ENCODE measurements around the gene CPED1.
"Not testable (repeated sequence)": the region's sequence is repeated elsewhere in the genome, so short reads cannot be mapped to it uniquely, and the experiment has no call there.

Gene CPED1

GRCh38 chr7:121303422-121304101 lies 315.1 kb downstream of the CPED1 start:
- H3K27me3 Mint-ChIP-seq: no peaks in the 10 kb centered on the region
- H3K36me3 Mint-ChIP-seq: no peaks in the 10 kb centered on the region
- H3K9me3 Mint-ChIP-seq: no peaks in the 10 kb centered on the region
- DNase-seq: no peak
- no peak overlapping the region for H3K4me3 Mint-ChIP-seq
- CTCF ChIA-PET: no interaction called here
- H3K4me1 Mint-ChIP-seq: no peaks in the 10 kb centered on the region
- no peak overlapping the region for H3K27ac Mint-ChIP-seq

- H3K4me1 Mint-ChIP-seq: no peaks in the 10 kb centered on the region
- no peaks in the 10 kb centered on the region for H3K36me3 Mint-ChIP-seq
- no peak overlapping the region for H3K27ac Mint-ChIP-seq
- H3K4me3 Mint-ChIP-seq: no peak overlapping the region
- H3K9me3 Mint-ChIP-seq: no peaks in the 10 kb centered on the region
- CTCF ChIA-PET: no interaction called here
- peaks cover under 1% of the 10 kb centered on the region for H3K27me3 Mint-ChIP-seq
- DNase-seq: no peak
These were observed 315.7 kb downstream of the CPED1 start for GRCh38 chr7:121304102-121304658.

GRCh38 chr7:121305109-121305508 lies 316.6 kb downstream of the CPED1 start:
- no peak overlapping the region for H3K4me3 Mint-ChIP-seq
- no peak overlapping the region for H3K27ac Mint-ChIP-seq
- H3K4me1 Mint-ChIP-seq: no peaks in the 10 kb centered on the region
- no peak for DNase-seq
- H3K36me3 Mint-ChIP-seq: no peaks in the 10 kb centered on the region
- H3K9me3 Mint-ChIP-seq: no peaks in the 10 kb centered on the region
- H3K27me3 Mint-ChIP-seq: peaks cover 4% of the 10 kb centered on the region
- CTCF ChIA-PET: no interaction called here

- no peaks in the 10 kb centered on the region for H3K9me3 Mint-ChIP-seq
- H3K36me3 Mint-ChIP-seq: no peaks in the 10 kb centered on the region
- CTCF ChIA-PET: no interaction called here
- no peak overlapping the region for H3K27ac Mint-ChIP-seq
- H3K4me3 Mint-ChIP-seq: no peak overlapping the region
- no peaks in the 10 kb centered on the region for H3K4me1 Mint-ChIP-seq
- peaks cover 4% of the 10 kb centered on the region for H3K27me3 Mint-ChIP-seq
- DNase-seq: no peak
These were observed 318.1 kb downstream of the CPED1 start for GRCh38 chr7:121306565-121306964.

- no peak overlapping the region for H3K4me3 Mint-ChIP-seq
- H3K36me3 Mint-ChIP-seq: no peaks in the 10 kb centered on the region
- peaks cover 4% of the 10 kb centered on the region for H3K27me3 Mint-ChIP-seq
- no peak overlapping the region for H3K27ac Mint-ChIP-seq
- CTCF ChIA-PET: no interaction called here
- DNase-seq: no peak
- H3K9me3 Mint-ChIP-seq: no peaks in the 10 kb centered on the region
- no peaks in the 10 kb centered on the region for H3K4me1 Mint-ChIP-seq
These were observed 318.6 kb downstream of the CPED1 start for GRCh38 chr7:121307021-121307574.

- no peak overlapping the region for H3K4me3 Mint-ChIP-seq
- CTCF ChIA-PET: interaction anchor here (0.5 kb wide), 1 partner anchor 146 kb away, joined by 3 read pairs; no protein-coding TSS in a partner anchor
- H3K27ac Mint-ChIP-seq: no peak overlapping the region
- H3K36me3 Mint-ChIP-seq: no peaks in the 10 kb centered on the region
- no peaks in the 10 kb centered on the region for H3K9me3 Mint-ChIP-seq
- no peak for DNase-seq
- no peaks in the 10 kb centered on the region for H3K4me1 Mint-ChIP-seq
- peaks cover 4% of the 10 kb centered on the region for H3K27me3 Mint-ChIP-seq
These were observed 324.8 kb downstream of the CPED1 start for GRCh38 chr7:121313220-121313792.

GRCh38 chr7:121313793-121314676 lies 325.5 kb downstream of the CPED1 start:
- no peaks in the 10 kb centered on the region for H3K4me1 Mint-ChIP-seq
- peaks cover 4% of the 10 kb centered on the region for H3K27me3 Mint-ChIP-seq
- CTCF ChIA-PET: no interaction called here
- no peak for DNase-seq
- H3K36me3 Mint-ChIP-seq: no peaks in the 10 kb centered on the region
- H3K9me3 Mint-ChIP-seq: no peaks in the 10 kb centered on the region
- no peak overlapping the region for H3K27ac Mint-ChIP-seq
- no peak overlapping the region for H3K4me3 Mint-ChIP-seq

- H3K27me3 Mint-ChIP-seq, H3K4me1 Mint-ChIP-seq, H3K27ac Mint-ChIP-seq, H3K36me3 Mint-ChIP-seq, H3K4me3 Mint-ChIP-seq, DNase-seq, H3K9me3 Mint-ChIP-seq, CTCF ChIA-PET: not testable (repeated sequence)
These were observed 326.7 kb downstream of the CPED1 start for GRCh38 chr7:121315170-121315569.

- Mint-ChIP-seq H3K9me3 (no peaks in the 10 kb centered on the region), H3K36me3 (no peaks in the 10 kb centered on the region), H3K4me1 (no peaks in the 10 kb centered on the region), H3K27me3 (peaks cover 15% of the 10 kb centered on the region), H3K27ac (no peak overlapping the region), H3K4me3 (no peak overlapping the region)
- DNase-seq: no peak
- CTCF ChIA-PET: no interaction called here
These were observed 333.9 kb downstream of the CPED1 start for GRCh38 chr7:121322460-121322859.

GRCh38 chr7:121323515-121324302 lies 335.2 kb downstream of the CPED1 start:
- DNase-seq: no peak
- peaks cover 28% of the 10 kb centered on the region for H3K27me3 Mint-ChIP-seq
- no peak overlapping the region for H3K4me3 Mint-ChIP-seq
- H3K4me1 Mint-ChIP-seq: no peaks in the 10 kb centered on the region
- H3K9me3 Mint-ChIP-seq: no peaks in the 10 kb centered on the region
- H3K36me3 Mint-ChIP-seq: no peaks in the 10 kb centered on the region
- no peak overlapping the region for H3K27ac Mint-ChIP-seq
- CTCF ChIA-PET: no interaction called here

GRCh38 chr7:121327671-121328070 lies 339.2 kb downstream of the CPED1 start:
- no peaks in the 10 kb centered on the region for H3K9me3 Mint-ChIP-seq
- H3K27ac Mint-ChIP-seq: no peak overlapping the region
- H3K27me3 Mint-ChIP-seq: peaks cover 52% of the 10 kb centered on the region
- peaks cover 6% of the 10 kb centered on the region for H3K4me1 Mint-ChIP-seq
- no peaks in the 10 kb centered on the region for H3K36me3 Mint-ChIP-seq
- CTCF ChIA-PET: no interaction called here
- no peak overlapping the region for H3K4me3 Mint-ChIP-seq
- no peak for DNase-seq

GRCh38 chr7:121328508-121329190 lies 340.1 kb downstream of the CPED1 start, which contains the start of gene WNT16:
Gene WNT16, plus strand, starts transcription at chr7:121329000. Its CDS starts 293 bp downstream, at chr7:121329293.
- no peaks in the 10 kb centered on the region for H3K36me3 Mint-ChIP-seq
- peaks cover 6% of the 10 kb centered on the region for H3K4me1 Mint-ChIP-seq
- H3K27ac Mint-ChIP-seq: no peak within 1 kb of the TSS
- CTCF ChIA-PET: interaction anchor here (1.8 to 2.0 kb wide), 2 partner anchors 67 to 219 kb away, joined by 4 to 7 read pairs; partner anchors contain the start of gene FAM3C
- H3K9me3 Mint-ChIP-seq: no peaks in the 10 kb centered on the region
- no peak for DNase-seq
- H3K4me3 Mint-ChIP-seq: no peak within 1 kb of the TSS
- peaks cover 49% of the 10 kb centered on the region for H3K27me3 Mint-ChIP-seq
